GM23338 (cell line): Measurements from ENCODE around the gene NCAN. TPM values are rescaled to one million over a fixed set of nuclear protein-coding genes. Genes with fewer than 3 reads are reported as not detected.

Experiments used
- ATAC-seq: fragments of 200-7000 bp; cut with Tn5 transposase; 3 replicates; pipeline ENCODE4 v1.9.1; 2020
- DNase-seq: peaks from one replicate; pipeline ENCODE4 v3.0.0-alpha.2; 2015; ENCODE audit warnings: low spot score
- H2AFZ ChIP-seq: fragments of 200-600 bp; sonication (generic); 2 replicates; pipeline ENCODE4 v1.8.0; 2016; ENCODE audit warnings: antibody characterized with exemption, mild to moderate bottlenecking, moderate library complexity
- H3F3A ChIP-seq: fragments of 200-600 bp; sonication (generic); replicated peaks from 2 replicates; pipeline ENCODE4 v1.8.0; 2017; ENCODE audit warnings: antibody characterized with exemption, mixed run types, low read depth
- H3K27ac ChIP-seq: fragments of 200-600 bp; sonication (generic); 2 replicates; pipeline ENCODE4 v1.6.1; 2016; ENCODE audit warnings: low read depth
- H3K27me3 ChIP-seq: fragments of 200-600 bp; sonication (generic); 2 replicates; pipeline ENCODE4 v1.8.0; 2016; ENCODE audit warnings: mild to moderate bottlenecking, mixed run types, moderate library complexity; ENCODE audit not compliant: insufficient read depth
- H3K36me3 ChIP-seq: fragments of 200-600 bp; sonication (generic); 2 replicates; pipeline ENCODE4 v1.8.0; 2016; ENCODE audit warnings: mild to moderate bottlenecking; ENCODE audit not compliant: insufficient read depth
- H3K4me1 ChIP-seq: fragments of 200-600 bp; sonication (generic); 2 replicates; pipeline ENCODE4 v1.8.0; 2016; ENCODE audit warnings: mild to moderate bottlenecking, moderate library complexity; ENCODE audit not compliant: insufficient read depth
- H3K4me2 ChIP-seq: fragments of 200-600 bp; sonication (generic); 2 replicates; pipeline ENCODE4 v1.7.1; 2017; ENCODE audit warnings: mixed run types
- H3K4me3 ChIP-seq: fragments of 200-600 bp; sonication (generic); 2 replicates; pipeline ENCODE4 v1.6.1; 2016; ENCODE audit warnings: mixed run types
- H3K79me2 ChIP-seq: fragments of 200-600 bp; sonication (generic); replicated peaks from 2 replicates; pipeline ENCODE4 v1.8.0; 2017; ENCODE audit warnings: mild to moderate bottlenecking; ENCODE audit not compliant: insufficient read depth
- H3K9me2 ChIP-seq: fragments of 200-600 bp; sonication (generic); 2 replicates; pipeline ENCODE4 v1.8.0; 2017; ENCODE audit not compliant: insufficient read depth
- H4K20me1 ChIP-seq: fragments of 200-600 bp; sonication (generic); replicated peaks from 2 replicates; pipeline ENCODE4 v1.8.0; 2017; ENCODE audit warnings: mild to moderate bottlenecking; ENCODE audit not compliant: insufficient read depth
- H3K27ac Mint-ChIP-seq: 2 replicates; pipeline ENCODE4 v1.8.0; 2020; ENCODE audit warnings: inconsistent platforms, mild to moderate bottlenecking, moderate library complexity, mixed read lengths
- H3K27me3 Mint-ChIP-seq: 3 replicates; pipeline ENCODE4 v1.8.0; 2022; ENCODE audit warnings: low read depth, mild to moderate bottlenecking, moderate library complexity, mixed read lengths, inconsistent platforms; ENCODE audit not compliant: insufficient read depth, poor library complexity
- H3K36me3 Mint-ChIP-seq: 3 replicates; pipeline ENCODE4 v1.8.0; 2021; ENCODE audit warnings: low read depth, mild to moderate bottlenecking, inconsistent platforms, moderate library complexity, mixed read lengths
- H3K4me1 Mint-ChIP-seq: 3 replicates; pipeline ENCODE4 v1.8.0; 2020; ENCODE audit warnings: mild to moderate bottlenecking, inconsistent platforms, mixed read lengths
- H3K4me3 Mint-ChIP-seq: 3 replicates; pipeline ENCODE4 v1.8.0; 2021; ENCODE audit warnings: moderate library complexity, mild to moderate bottlenecking, inconsistent platforms, mixed read lengths
- H3K9me3 Mint-ChIP-seq: 3 replicates; pipeline ENCODE4 v1.8.0; 2020; ENCODE audit warnings: moderate library complexity, mild to moderate bottlenecking, inconsistent platforms, mixed read lengths
- CREB1 ChIP-seq: fragments of 250-450 bp; sonication (Bioruptor Pico); IDR thresholded peaks from 2 replicates; pipeline ENCODE4 v1.5.0; 2020; ENCODE audit warnings: low read depth, mild to moderate bottlenecking, moderate library complexity
- CTCF ChIP-seq, 2 experiments: fragments of 200-600 bp in 1 of 2; sonication (generic) in 1 of 2; conservative IDR thresholded peaks; 2 replicates each; pipeline versions ENCODE4 v1.5.1 to v1.6.1; 2016 to 2017; ENCODE audit warnings: antibody characterized with exemption in 2 of 2, low read depth in 2 of 2, mild to moderate bottlenecking in 2 of 2, moderate library complexity in 1 of 2
- ETS1 ChIP-seq: IDR thresholded peaks from 2 replicates; pipeline ENCODE4 v1.6.1; 2016; ENCODE audit warnings: antibody characterized with exemption
- EZH2 ChIP-seq: fragments of 200-600 bp; sonication (generic); IDR thresholded peaks from one replicate; pipeline ENCODE4 v1.8.0; 2017; ENCODE audit warnings: antibody characterized with exemption, mild to moderate bottlenecking, low read depth; ENCODE audit not compliant: unreplicated experiment
- EZH2phosphoT487 ChIP-seq: fragments of 200-600 bp; sonication (generic); IDR thresholded peaks from one replicate; pipeline ENCODE4 v1.8.1; 2018; ENCODE audit warnings: antibody characterized with exemption; ENCODE audit not compliant: unreplicated experiment
- JUNB ChIP-seq: IDR thresholded peaks from one replicate; pipeline ENCODE4 v1.6.1; 2016; ENCODE audit warnings: antibody characterized with exemption; ENCODE audit not compliant: unreplicated experiment
- NANOG ChIP-seq: IDR thresholded peaks from 2 replicates; pipeline ENCODE4 v1.6.1; 2016; ENCODE audit warnings: antibody characterized with exemption, borderline replicate concordance
- REST ChIP-seq: IDR thresholded peaks from one replicate; pipeline ENCODE4 v1.6.1; 2018; ENCODE audit warnings: antibody characterized with exemption; ENCODE audit not compliant: unreplicated experiment
- STAT1 ChIP-seq: IDR thresholded peaks from one replicate; pipeline ENCODE4 v1.6.1; 2016; ENCODE audit warnings: antibody characterized with exemption; ENCODE audit not compliant: unreplicated experiment
- ZNF114 ChIP-seq: fragments of 250-450 bp; sonication (Bioruptor Pico); IDR thresholded peaks from 2 replicates; pipeline ENCODE4 v1.5.0; 2020; ENCODE audit warnings: mild to moderate bottlenecking, moderate library complexity
- ZNF331 ChIP-seq: fragments of 250-450 bp; sonication (Bioruptor Pico); IDR thresholded peaks from 2 replicates; pipeline ENCODE4 v1.5.0; 2020; ENCODE audit warnings: low read depth, mild to moderate bottlenecking, moderate library complexity
- ZNF462 ChIP-seq: fragments of 250-450 bp; sonication (Bioruptor Pico); IDR thresholded peaks from 2 replicates; pipeline ENCODE4 v1.5.0; 2020; ENCODE audit warnings: mild to moderate bottlenecking, moderate library complexity
- polyA plus RNA-seq: library from polyadenylated mRNA; unstranded; fragments of >200 nt; fragmentation: Nextera tagmentation; extraction: Ambion mirVana; gene quantifications from 2 replicates; pipeline ENCODE4 v1.2.1, GENCODE V29; 2016
- total RNA-seq: library from RNA; depleted of rRNA; stranded (reverse); fragments of >200 nt; shearing (Covaris generic); gene quantifications from 2 replicates; pipeline ENCODE4 v1.2.3, GENCODE V29; 2014

The NCAN gene
- total and polyA plus RNA-seq, 2 experiments from 2014 or later: 1.8 to 9.4 TPM

GRCh38 chr19:19165396-19165795 is 46.4 kb upstream of the NCAN start:
- Mint-ChIP-seq H3K36me3 (no peaks in the 10 kb centered on the region; the same call in 2 of the 3 replicates), H3K27me3 (peaks cover 29% of the 10 kb centered on the region), H3K27ac (no peak overlapping the region; the same call in 1 of the 2 replicates), H3K4me3 (no peak overlapping the region), H3K4me1 (peaks cover 22% of the 10 kb centered on the region), H3K9me3 (peaks cover 3% of the 10 kb centered on the region; the same call in 2 of the 3 replicates)
- Histone ChIP-seq H3K4me3 (no peak overlapping the region), H3K79me2 (no peaks in the 10 kb centered on the region), H3K4me2 (no peak overlapping the region), H3K27ac (no peak overlapping the region), H3F3A (0 out of 2 replicates have a peak, but pooled peaks cover under 1% of the 10 kb centered on the region), H3K4me1 (peaks cover 12% of the 10 kb centered on the region), H3K9me2 (no peaks in the 10 kb centered on the region), H2AFZ (no peak overlapping the region), H3K36me3 (no peaks in the 10 kb centered on the region), H4K20me1 (no peaks in the 10 kb centered on the region), H3K27me3 (peaks cover 16% of the 10 kb centered on the region)
- ATAC-seq: no peak
- no peak for TF ChIP-seq ZNF331 (CRISPR knock-in tag)
- TF ChIP-seq JUNB: no peak
- no peak for TF ChIP-seq REST
- TF ChIP-seq ZNF462: no peak
- TF ChIP-seq CTCF (conservative IDR thresholded peaks at IDR 0.05; ENCODE audit: low read depth in 2 of 2): no peak
- no peak for TF ChIP-seq CREB1 (CRISPR knock-in tag)
- TF ChIP-seq ZNF114 (CRISPR knock-in tag): no peak
- no peak for TF ChIP-seq EZH2
- TF ChIP-seq NANOG: no peak
- TF ChIP-seq ETS1: no peak
- TF ChIP-seq STAT1: no peak
- no peak for TF ChIP-seq EZH2phosphoT487
- DNase-seq: no peak
